HepG2 (cell line): ENCODE measurements around the gene UBE2D3. TPM values are rescaled to one million over a fixed set of nuclear protein-coding genes. Genes with fewer than 3 reads are reported as not detected.

Source experiments
- EP300 ChIP-seq, 3 experiments: sonication (generic) in 1 of 3; formaldehyde crosslinking in 1 of 3; IDR thresholded peaks; 2 replicates each; pipeline versions ENCODE4 v1.5.1 to v1.6.1; 2011 to 2020; ENCODE audit warnings: low read depth in 2 of 3, low read length in 2 of 3, borderline replicate concordance in 1 of 3, improper control_type of control experiment in 1 of 3, mild to moderate bottlenecking in 1 of 3, missing genetic modification reagents in 1 of 3, moderate library complexity in 1 of 3
- HOXA7 ChIP-seq: sonication (generic); formaldehyde crosslinking; IDR thresholded peaks from 2 replicates; pipeline ENCODE4 v1.8.1; 2022; ENCODE audit warnings: mild to moderate bottlenecking, missing genetic modification reagents, moderate library complexity
- HOXA9 ChIP-seq: sonication (generic); formaldehyde crosslinking; IDR thresholded peaks from 2 replicates; pipeline ENCODE4 v1.8.1; 2022; ENCODE audit warnings: missing genetic modification reagents, mild to moderate bottlenecking, moderate library complexity, borderline replicate concordance
- KLF6 ChIP-seq: IDR thresholded peaks from 2 replicates; pipeline ENCODE4 v1.8.0; 2016; ENCODE audit warnings: missing biosample characterization, missing genetic modification reagents
- RCOR2 ChIP-seq: IDR thresholded peaks from 2 replicates; pipeline ENCODE4 v1.6.1; 2016; ENCODE audit warnings: missing biosample characterization, missing genetic modification reagents
- SCMH1 ChIP-seq: sonication (generic); formaldehyde crosslinking; IDR thresholded peaks from 2 replicates; pipeline ENCODE4 v1.9.0; 2021; ENCODE audit warnings: missing genetic modification reagents, mild to moderate bottlenecking, borderline replicate concordance
- TCF7 ChIP-seq: sonication (generic); IDR thresholded peaks from 2 replicates; pipeline ENCODE4 v1.6.1; 2016; ENCODE audit warnings: antibody characterized with exemption, low read depth
- ZBTB14 ChIP-seq: sonication (generic); formaldehyde crosslinking; IDR thresholded peaks from 2 replicates; pipeline ENCODE4 v1.4.0; 2020; ENCODE audit warnings: missing genetic modification reagents
- ZBTB40 ChIP-seq, 2 experiments: fragments of 450-650 bp in 1 of 2; sonication (generic) in 1 of 2; formaldehyde crosslinking in 1 of 2; IDR thresholded peaks; 2 replicates each; pipeline versions ENCODE4 v1.6.1 to v1.8.0; 2016 to 2022; ENCODE audit warnings: antibody characterized with exemption in 1 of 2, mild to moderate bottlenecking in 1 of 2, missing genetic modification reagents in 1 of 2
- ZNF282 ChIP-seq: fragments of 450-650 bp; IDR thresholded peaks from 2 replicates; pipeline ENCODE4 v1.6.1; 2018; ENCODE audit not compliant: partially characterized antibody
- ZNF691 ChIP-seq: sonication (generic); formaldehyde crosslinking; IDR thresholded peaks from 2 replicates; pipeline ENCODE4 v1.4.0; 2020; ENCODE audit warnings: missing genetic modification reagents, low read depth, mild to moderate bottlenecking, borderline replicate concordance
- ZNF710 ChIP-seq: sonication (generic); formaldehyde crosslinking; IDR thresholded peaks from 2 replicates; pipeline ENCODE4 v1.5.0; 2020; ENCODE audit warnings: mild to moderate bottlenecking, missing genetic modification reagents, borderline replicate concordance
- ZSCAN12 ChIP-seq: sonication (generic); formaldehyde crosslinking; IDR thresholded peaks from 2 replicates; pipeline ENCODE4 v1.9.0; 2021; ENCODE audit warnings: mild to moderate bottlenecking, missing genetic modification reagents
- polyA plus RNA-seq, 8 experiments: library from polyadenylated mRNA; depleted of rRNA in 3 of 8; stranded (reverse) in 7 of 8; unstranded in 1 of 8; fragments of >200 nt; fragmentation: Illumina TruSeq in 4 of 8; extraction: Trizol in 4 of 8; gene quantifications; 2 replicates each; pipeline versions ENCODE4 v1.2.1 to v1.2.3, GENCODE V29; 2011 to 2016; ENCODE audit warnings: low read depth in 4 of 8, missing spikeins in 1 of 8, mixed read lengths in 1 of 8; ENCODE audit not compliant: insufficient read depth in 1 of 8
- total RNA-seq, 5 experiments: library from RNA; depleted of rRNA; stranded (reverse); fragments of >200 nt; fragmentation: Illumina TruSeq; extraction: Trizol; gene quantifications; 2 replicates each; pipeline ENCODE4 v1.2.3, GENCODE V29; 2016; ENCODE audit warnings: low read depth in 1 of 5

Gene UBE2D3
- total and polyA plus RNA-seq, 2 of the 13 experiments (the other 11 are each of a cell fraction or from before 2014, with no cell fraction given) = 224 to 293 TPM

- TF ChIP-seq HOXA9 (no peak; the same call in 1 of the 2 replicates), HOXA7 (CRISPR knock-in tag) (no peak), ZNF282 (no peak), EP300 (IDR thresholded peaks at IDR 0.05; ENCODE audit: low read depth in 2 of 2, low read length in 2 of 2) (no peak), EP300 (CRISPR knock-in tag; IDR thresholded peaks at IDR 0.05; ENCODE audit: borderline replicate concordance) (peak; percentile 26; the same call in 1 of the 2 replicates), KLF6 (CRISPR knock-in tag) (peak; percentile 60; the same call in 1 of the 2 replicates), ZNF710 (peak; percentile 62; the same call in 1 of the 2 replicates), ZBTB14 (no peak; the same call in 1 of the 2 replicates), RCOR2 (no peak), ZBTB40 (IDR thresholded peaks at IDR 0.05) (no peak), ZBTB40 (CRISPR knock-in tag; IDR thresholded peaks at IDR 0.05) (peak; percentile 42; the same call in 1 of the 2 replicates), ZSCAN12 (CRISPR knock-in tag) (peak; percentile 82), ZNF691 (CRISPR knock-in tag) (peak; percentile 98; the same call in 1 of the 2 replicates), SCMH1 (CRISPR knock-in tag) (no peak), TCF7 (0 out of 2 replicates have a peak, but pooled peaks have one; percentile 17)
These were observed 41.6 kb upstream of the UBE2D3 start, which contains the start of gene CISD2 (continued) for GRCh38 chr4:102868781-102869568.
